Islet of Langerhans (tissue), 1 donor: ENCODE results near the gene DUSP15.
"Not testable (repeated sequence)": the region's sequence is repeated elsewhere in the genome, so short reads cannot be mapped to it uniquely, and the experiment has no call there.

ENCODE experiments used
- FAIRE-seq: peaks from one replicate; lab custom pipeline; 2011; peaks lifted over from hg19 to GRCh38; lab: Jason Lieb, UNC

DUSP15 gene

GRCh38 chr20:31839782-31840487, 30.4 kb downstream of the DUSP15 start:
- no peak for FAIRE-seq

- FAIRE-seq = no peak
Observed at GRCh38 chr20:31838646-31839292, 31.6 kb downstream of the DUSP15 start.

GRCh38 chr20:31837896-31838397, 32.4 kb downstream of the DUSP15 start:
- no peak for FAIRE-seq

GRCh38 chr20:31836853-31837608, 33.3 kb downstream of the DUSP15 start:
- FAIRE-seq = no peak

GRCh38 chr20:31835977-31836852, 34.1 kb downstream of the DUSP15 start:
- no peak for FAIRE-seq

GRCh38 chr20:31835554-31835953, 34.8 kb downstream of the DUSP15 start:
- no peak for FAIRE-seq

GRCh38 chr20:31833931-31834521, 36.3 kb downstream of the DUSP15 start:
- no peak for FAIRE-seq

- no peak for FAIRE-seq
Observed at GRCh38 chr20:31833130-31833930, 37.0 kb downstream of the DUSP15 start.

GRCh38 chr20:31831771-31832306, 38.5 kb downstream of the DUSP15 start:
- no peak for FAIRE-seq

- FAIRE-seq = no peak
Observed at GRCh38 chr20:31831211-31831610, 39.1 kb downstream of the DUSP15 start.

GRCh38 chr20:31830406-31830981, 39.8 kb downstream of the DUSP15 start:
- FAIRE-seq = no peak

- FAIRE-seq = no peak
Observed at GRCh38 chr20:31829731-31830130, 40.6 kb downstream of the DUSP15 start.

GRCh38 chr20:31828016-31828415, 42.3 kb downstream of the DUSP15 start:
- FAIRE-seq = not testable (repeated sequence)

- FAIRE-seq = no peak
Observed at GRCh38 chr20:31827059-31827458, 43.3 kb downstream of the DUSP15 start.

- no peak for FAIRE-seq
Observed at GRCh38 chr20:31826074-31826473, 44.3 kb downstream of the DUSP15 start.

- no peak for FAIRE-seq
Observed at GRCh38 chr20:31824554-31825313, 45.6 kb downstream of the DUSP15 start.

- FAIRE-seq = no peak
Observed at GRCh38 chr20:31824125-31824485, 46.2 kb downstream of the DUSP15 start.

- no peak for FAIRE-seq
Observed at GRCh38 chr20:31823360-31824124, 46.8 kb downstream of the DUSP15 start.
